BJ (cell line): ENCODE results near the gene KHK. TPM values are rescaled to one million over a fixed set of nuclear protein-coding genes. Genes with fewer than 3 reads are reported as not detected.
A peak's percentile ranks its signal among the peaks of the same experiment; 100 is the strongest.

ENCODE experiments used
- CTCF ChIA-PET: fragments of 350-600 bp; formaldehyde crosslinking; extraction: SDS; loops from one replicate; lab custom pipeline; 2021; ENCODE audit warnings: antibody characterized with exemption, inconsistent platforms; lab: Yijun Ruan, JAX
- POLR2A ChIA-PET: fragments of 300-600 bp; sonication (Branson Sonifier 250); formaldehyde crosslinking; extraction: SDS; loops from one replicate; lab custom pipeline; 2021; ENCODE audit warnings: antibody characterized with exemption; lab: Charles Lee
- DNase-seq: peaks from one replicate; pipeline ENCODE4 v3.0.0-alpha.2; 2011; ENCODE audit warnings: low read depth
- H3K27me3 ChIP-seq: 2 replicates; pipeline ENCODE4 v1.6.0; 2011; ENCODE audit warnings: low read length; ENCODE audit not compliant: control insufficient read depth, insufficient read depth
- H3K36me3 ChIP-seq: 2 replicates; pipeline ENCODE4 v1.5.1; 2011; ENCODE audit warnings: low read length; ENCODE audit not compliant: control insufficient read depth, insufficient read depth
- H3K4me3 ChIP-seq: 2 replicates; pipeline ENCODE4 v1.5.1; 2011; ENCODE audit warnings: low read depth, mild to moderate bottlenecking, control low read depth, low read length
- polyA plus RNA-seq: library from polyadenylated mRNA; depleted of rRNA; stranded (reverse); fragments of >200 nt; gene quantifications from 2 replicates; pipeline ENCODE4 v1.2.3, GENCODE V29; 2011
- TF ChIP-seq, protein P1 (sequence below): IDR thresholded peaks from 2 replicates; pipeline ENCODE4 v1.5.1; 2011; ENCODE audit warnings: low read depth, mild to moderate bottlenecking, control low read depth, inconsistent platforms, low read length, moderate library complexity; ENCODE audit not compliant: insufficient read depth

KHK gene
- polyA plus RNA-seq, 1 experiment, result 0.43 TPM

DNA sequence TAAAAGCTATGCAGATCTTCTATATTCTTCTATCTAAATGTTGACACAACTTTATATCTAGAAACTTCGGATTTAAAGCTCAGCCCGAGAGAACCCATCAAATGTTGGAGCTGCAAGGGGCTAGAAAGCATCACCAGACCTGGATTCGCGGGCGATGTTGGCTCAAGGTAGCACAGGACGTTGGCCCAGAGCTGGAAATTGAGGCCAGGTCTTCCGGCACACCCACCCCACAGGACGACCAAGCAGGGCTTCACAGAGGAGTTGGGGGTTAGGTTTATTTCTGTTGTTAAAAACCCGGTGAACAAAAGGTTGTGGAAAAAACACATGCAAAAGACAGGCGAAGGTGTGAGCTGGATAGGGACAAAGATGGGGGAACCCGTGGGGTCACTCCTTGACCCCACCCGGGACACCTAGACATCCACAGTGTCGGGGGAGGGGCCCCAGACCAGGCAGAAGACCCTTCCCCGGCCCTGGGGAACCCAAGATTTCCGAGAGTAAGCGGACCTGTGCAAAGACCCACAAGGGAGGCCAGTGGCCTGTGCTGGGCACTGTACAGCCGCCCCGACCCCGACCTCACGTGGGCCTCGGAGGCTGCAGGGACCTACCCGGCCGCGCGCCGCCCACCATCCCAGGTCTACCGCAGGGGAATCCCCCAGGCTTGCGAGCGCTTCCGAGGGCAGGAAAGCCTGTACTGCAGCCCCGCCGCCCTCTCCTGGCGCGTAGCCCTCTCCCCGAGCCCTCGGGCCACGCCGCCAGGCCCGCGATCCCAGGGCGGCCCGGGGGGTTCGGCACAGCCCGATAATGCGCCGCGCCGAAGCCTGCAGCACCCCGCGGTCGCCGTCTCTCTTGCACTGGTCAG lies 36.9 kb upstream of the KHK start:
- Histone ChIP-seq H3K36me3 (peaks cover 4% of the 10 kb centered on the region; the same call in 1 of the 2 replicates), H3K4me3 (peak overlapping the region; percentile 57), H3K27me3 (no peaks in the 10 kb centered on the region)
- TF ChIP-seq, protein P1, sequence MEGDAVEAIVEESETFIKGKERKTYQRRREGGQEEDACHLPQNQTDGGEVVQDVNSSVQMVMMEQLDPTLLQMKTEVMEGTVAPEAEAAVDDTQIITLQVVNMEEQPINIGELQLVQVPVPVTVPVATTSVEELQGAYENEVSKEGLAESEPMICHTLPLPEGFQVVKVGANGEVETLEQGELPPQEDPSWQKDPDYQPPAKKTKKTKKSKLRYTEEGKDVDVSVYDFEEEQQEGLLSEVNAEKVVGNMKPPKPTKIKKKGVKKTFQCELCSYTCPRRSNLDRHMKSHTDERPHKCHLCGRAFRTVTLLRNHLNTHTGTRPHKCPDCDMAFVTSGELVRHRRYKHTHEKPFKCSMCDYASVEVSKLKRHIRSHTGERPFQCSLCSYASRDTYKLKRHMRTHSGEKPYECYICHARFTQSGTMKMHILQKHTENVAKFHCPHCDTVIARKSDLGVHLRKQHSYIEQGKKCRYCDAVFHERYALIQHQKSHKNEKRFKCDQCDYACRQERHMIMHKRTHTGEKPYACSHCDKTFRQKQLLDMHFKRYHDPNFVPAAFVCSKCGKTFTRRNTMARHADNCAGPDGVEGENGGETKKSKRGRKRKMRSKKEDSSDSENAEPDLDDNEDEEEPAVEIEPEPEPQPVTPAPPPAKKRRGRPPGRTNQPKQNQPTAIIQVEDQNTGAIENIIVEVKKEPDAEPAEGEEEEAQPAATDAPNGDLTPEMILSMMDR, result no peak
- DNase-seq, result no peak
- ChIA-PET POLR2A (interaction anchor here (0.7 to 1.2 kb wide), 3 partner anchors 16 to 305 kb away, joined by 3 to 4 read pairs (median 3); no protein-coding TSS in a partner anchor), CTCF (interaction anchor here (1.0 to 3.2 kb wide), 11 partner anchors 8 to 88 kb away, joined by 3 to 28 read pairs (median 8); partner anchors contain the start of genes KHK and TMEM214)

DNA sequence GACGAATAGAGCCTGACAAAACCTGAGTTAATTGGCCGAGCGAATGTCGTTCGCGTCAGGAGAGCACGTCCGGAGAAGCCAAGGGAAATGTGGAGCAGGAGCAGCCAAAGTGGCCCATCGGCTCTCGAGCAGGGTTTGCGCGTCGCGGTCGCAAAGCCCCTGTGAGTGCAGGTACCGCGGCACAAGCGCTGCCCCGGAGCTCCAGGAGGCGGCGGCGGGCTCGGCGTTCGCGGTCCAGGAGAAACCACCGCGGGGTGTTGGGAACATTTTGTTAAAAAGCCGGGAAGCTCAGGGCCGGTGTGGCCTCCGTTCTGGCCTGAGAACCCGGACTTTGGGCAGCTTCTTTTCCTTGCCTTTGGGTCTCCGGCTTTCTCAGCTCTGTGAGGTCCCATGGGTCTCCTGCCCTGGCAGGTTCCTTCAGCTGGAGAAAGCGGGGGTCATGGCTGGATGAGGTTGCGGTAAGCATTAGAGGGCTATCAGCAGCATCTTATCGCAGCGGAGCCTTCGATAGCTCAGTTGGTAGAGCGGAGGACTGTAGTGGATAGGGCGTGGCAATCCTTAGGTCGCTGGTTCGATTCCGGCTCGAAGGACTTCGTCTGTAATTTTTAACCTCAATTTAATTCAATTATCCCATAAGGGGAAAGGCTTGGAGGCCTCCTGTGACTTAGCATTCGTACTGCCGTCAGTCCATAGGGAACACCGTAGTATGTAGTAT lies 36.1 kb upstream of the KHK start:
- TF ChIP-seq, protein P1, result peak; percentile 53; the same call in 1 of the 2 replicates
- CTCF ChIA-PET, result interaction anchor here (1.0 to 3.2 kb wide), 12 partner anchors 9 to 89 kb away, joined by 3 to 28 read pairs (median 6); partner anchors contain the start of genes KHK and TMEM214

DNA sequence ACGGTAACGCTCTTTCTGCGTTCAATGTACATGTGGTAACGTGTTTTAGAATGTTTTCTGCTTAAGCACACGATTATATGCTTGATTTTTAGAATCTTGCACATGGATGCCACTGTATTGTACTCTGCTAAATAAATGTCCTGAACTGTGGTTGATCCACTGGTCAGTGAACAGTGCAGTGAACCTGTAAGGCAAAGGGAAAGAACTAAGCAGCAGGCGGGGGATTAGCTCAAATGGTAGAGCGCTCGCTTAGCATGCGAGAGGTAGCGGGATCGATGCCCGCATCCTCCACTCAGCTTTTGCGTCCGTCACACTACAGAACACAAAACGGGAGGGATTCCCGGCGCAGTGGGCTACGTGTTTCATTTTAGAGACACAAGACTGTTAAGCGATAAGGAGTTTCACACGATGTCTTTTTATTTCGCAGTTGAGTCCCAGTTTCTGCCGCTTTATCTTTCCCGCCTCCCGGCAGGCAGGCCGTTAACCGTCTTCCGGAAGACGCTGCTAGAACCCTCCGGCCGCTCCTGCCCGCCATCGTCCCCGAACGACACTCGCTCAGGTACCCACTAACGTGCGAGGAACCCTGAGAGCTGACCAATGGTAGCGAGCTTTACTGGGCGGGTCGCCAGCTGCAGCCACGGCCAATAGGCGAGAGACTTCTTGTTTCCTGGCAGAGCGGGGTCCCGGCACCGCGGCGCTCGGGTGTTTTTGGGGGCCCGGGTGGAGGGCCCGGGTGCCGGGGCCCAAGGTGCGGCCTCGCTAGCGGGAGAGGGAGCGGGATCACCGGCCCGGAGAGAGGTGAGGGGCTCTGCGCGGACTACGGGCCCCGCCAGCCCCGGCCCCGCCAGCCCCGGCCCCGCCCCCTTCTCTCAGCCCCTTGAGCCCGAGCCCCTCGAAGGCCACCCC lies 35.3 kb upstream of the KHK start, which contains the start of gene AGBL5:
Gene AGBL5 (plus strand): TSS at position 673 of the 906 bp plus-strand sequence. CDS start 1,291 bp downstream, outside the sequence.
- peaks cover 14% of the 10 kb centered on the region for H3K36me3 ChIP-seq
- TF ChIP-seq, protein P1, result no peak
- no peaks in the 10 kb centered on the region for H3K27me3 ChIP-seq
- peak; percentile 86 for DNase-seq
- ChIA-PET POLR2A (interaction anchor here (1.1 to 1.4 kb wide), 3 partner anchors 11 to 28 kb away, joined by 3 to 7 read pairs (median 3); partner anchors contain the start of gene EMILIN1), CTCF (interaction anchor here (0.8 to 3.2 kb wide), 12 partner anchors 9 to 90 kb away, joined by 3 to 28 read pairs (median 5); partner anchors contain the start of genes KHK and TMEM214)
- peak within 1 kb of the TSS; percentile 66 for H3K4me3 ChIP-seq

More for the DNA sequence above, 36.1 kb upstream of the KHK start:
- peaks cover 10% of the 10 kb centered on the region for H3K36me3 ChIP-seq
- POLR2A ChIA-PET, result interaction anchor here (0.7 to 1.4 kb wide), 4 partner anchors 11 to 304 kb away, joined by 3 to 7 read pairs (median 3); partner anchors contain the start of gene EMILIN1
- H3K27me3 ChIP-seq, result no peaks in the 10 kb centered on the region
- H3K4me3 ChIP-seq, result peak overlapping the region; percentile 66
- DNase-seq, result no peak

DNA sequence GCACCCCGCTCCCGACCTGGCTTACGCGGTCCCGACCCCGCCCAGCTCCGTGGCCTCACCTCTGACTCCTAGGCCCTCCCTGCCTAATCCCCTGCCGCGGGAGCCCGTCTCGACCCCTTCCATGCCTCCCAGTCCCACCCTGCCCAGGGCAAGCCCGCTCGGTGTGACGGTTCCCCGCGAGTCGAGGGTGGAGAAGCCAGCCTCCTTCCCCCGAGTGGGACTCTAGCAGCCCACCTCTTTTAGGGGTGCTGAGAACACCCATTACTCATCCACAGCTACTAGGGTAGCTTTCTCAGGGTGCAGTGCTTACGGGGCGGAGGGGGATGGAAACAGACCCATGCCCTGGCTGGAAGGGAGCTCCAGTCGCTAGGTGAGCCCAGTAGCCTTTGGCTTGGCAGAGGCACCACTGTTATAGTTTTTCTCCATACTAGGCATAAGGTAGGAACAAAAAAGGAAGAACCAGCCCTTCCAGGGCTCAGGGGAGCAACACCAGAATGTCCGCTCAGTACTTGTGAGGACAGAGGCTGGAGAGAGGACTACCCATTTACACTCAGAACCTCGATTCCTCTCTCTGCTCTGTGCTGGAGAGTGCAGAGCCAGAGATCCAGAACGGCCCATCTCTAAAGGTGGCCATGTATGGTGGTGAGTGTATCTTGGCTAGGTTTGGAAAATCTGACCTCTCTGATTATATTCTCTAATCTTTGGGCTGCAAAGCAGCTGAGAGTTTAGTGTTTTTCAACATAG lies 34.5 kb upstream of the KHK start:
- TF ChIP-seq, protein P1, result no peak
- CTCF ChIA-PET, result interaction anchor here (0.5 to 3.2 kb wide), 8 partner anchors 10 to 404 kb away, joined by 3 to 28 read pairs (median 6); partner anchors contain the start of genes KHK and TMEM214
- no peaks in the 10 kb centered on the region for H3K27me3 ChIP-seq
- no peak for DNase-seq
- peak overlapping the region; percentile 66 for H3K4me3 ChIP-seq
- H3K36me3 ChIP-seq, result peaks cover 14% of the 10 kb centered on the region
- POLR2A ChIA-PET, result interaction anchor here (1.0 to 1.1 kb wide), 2 partner anchors 10 to 13 kb away, joined by 5 to 7 read pairs; no protein-coding TSS in a partner anchor
